ENCODE results near the gene NPY4R.
"Not testable (repeated sequence)": the region's sequence is repeated elsewhere in the genome, so short reads cannot be mapped to it uniquely, and the experiment has no call there.

- TF ChIP-seq CTCF (conservative IDR thresholded peaks at IDR 0.05; ENCODE audit: low read length); EZH2phosphoT487 (IDR thresholded peaks at IDR 0.05; ENCODE audit: borderline replicate concordance, low read depth, low read length): not testable (repeated sequence)
Observed at GRCh38 chr10:46463608-46464007, 2.1 kb downstream of the NPY4R start.

Data from OCI-LY7 (cell line).